Fibroblast of skin of right quadriceps (primary cell): ENCODE data around the gene PCLO.
"Not testable (repeated sequence)": the region's sequence is repeated elsewhere in the genome, so short reads cannot be mapped to it uniquely, and the experiment has no call there.

ENCODE experiments used
- DNase-seq: peaks from one replicate; pipeline ENCODE4 v3.0.0-alpha.2; 2013

Gene PCLO

DNA sequence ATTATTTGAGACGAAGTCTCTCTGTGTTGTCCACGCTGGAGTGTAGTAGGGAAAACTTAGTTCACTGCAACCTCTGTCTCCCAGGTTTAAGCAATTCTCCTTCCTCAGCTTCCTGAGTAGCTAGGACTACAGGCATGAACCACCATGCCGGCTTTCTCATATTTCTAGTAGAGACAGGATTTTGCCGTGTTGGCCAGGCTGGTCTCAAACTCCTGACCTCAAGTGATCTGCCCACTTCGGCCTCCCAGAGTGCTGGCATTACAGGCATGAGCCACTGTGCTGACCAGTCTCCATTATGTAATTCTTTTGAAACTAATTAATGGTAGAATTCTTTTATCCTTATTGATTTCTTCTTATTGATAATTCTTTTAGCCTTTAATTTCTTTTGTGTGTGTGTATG, 32.5 kb downstream of the PCLO start:
- no peak for DNase-seq

DNA sequence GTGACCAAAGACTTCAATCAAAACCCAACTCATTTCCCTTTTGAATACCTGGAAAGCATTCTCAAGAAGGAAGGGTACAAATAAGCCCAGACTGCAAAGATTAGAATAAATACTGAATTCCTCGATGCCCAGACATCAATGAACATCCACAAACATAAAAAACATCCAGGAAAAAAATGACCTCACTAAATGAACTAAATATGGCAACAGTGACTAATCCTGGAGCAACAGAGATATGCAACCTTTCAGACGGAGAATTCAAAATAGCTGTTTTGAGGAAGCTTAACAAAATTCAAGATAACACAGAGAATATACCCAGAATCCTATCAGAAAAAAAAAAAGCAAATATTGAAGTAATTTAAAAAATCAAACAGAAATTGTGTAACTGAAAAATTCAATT, 43.2 kb downstream of the PCLO start:
- no peak for DNase-seq

GRCh38 chr7:83119026-83119382, 43.7 kb downstream of the PCLO start:
- DNase-seq, result no peak

DNA sequence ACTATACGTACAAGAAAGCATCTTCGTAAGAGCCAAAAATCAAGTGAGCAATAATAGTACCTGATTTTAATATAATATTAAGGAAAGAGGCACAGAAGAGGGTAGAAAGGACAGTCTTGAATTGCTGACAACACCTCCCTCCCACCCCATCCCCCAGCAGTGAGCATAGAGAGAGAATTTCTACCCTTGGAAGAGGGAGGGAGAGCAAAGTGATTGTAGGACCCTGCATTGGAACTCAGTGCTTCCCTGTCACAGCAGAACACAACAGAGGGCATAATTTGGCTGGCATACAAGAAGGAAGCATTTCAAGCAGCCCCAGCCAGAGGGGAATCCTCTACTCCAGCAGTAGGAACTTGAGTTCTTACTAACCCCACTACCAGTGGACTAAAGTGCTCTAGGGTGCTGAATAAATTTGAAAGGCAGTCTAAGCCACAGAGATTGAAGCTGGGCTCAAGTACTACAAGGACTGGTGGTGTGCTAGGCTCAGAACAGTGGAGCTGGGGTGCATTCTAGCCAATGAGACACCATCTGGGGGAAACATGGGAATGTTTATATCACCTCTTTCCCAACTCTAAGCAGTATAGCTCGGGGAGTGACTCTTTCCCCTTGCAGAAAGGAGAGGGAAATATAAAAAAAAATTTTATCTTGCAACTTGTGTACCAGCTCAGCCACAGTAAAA, 44.2 kb downstream of the PCLO start:
- DNase-seq, result no peak

DNA sequence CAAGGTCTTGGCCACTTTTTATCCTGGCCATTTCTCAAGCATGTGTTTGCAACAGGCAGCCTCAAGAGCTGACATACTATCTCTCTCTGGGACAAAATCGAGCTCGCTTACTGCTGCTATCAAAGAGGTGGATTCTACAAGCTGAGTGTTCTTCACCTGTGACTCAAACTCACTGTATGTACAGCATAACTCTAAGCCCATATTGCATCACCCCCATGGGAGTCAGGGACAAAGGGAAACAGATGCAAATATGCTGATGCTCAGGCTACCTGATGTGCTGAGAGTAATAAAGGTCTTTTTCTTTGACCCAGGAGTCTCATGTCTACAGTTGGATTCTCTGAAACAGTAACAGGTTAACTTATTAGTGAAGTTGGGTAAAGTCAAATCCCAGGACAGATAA, 45.2 kb downstream of the PCLO start:
- no peak for DNase-seq

DNA sequence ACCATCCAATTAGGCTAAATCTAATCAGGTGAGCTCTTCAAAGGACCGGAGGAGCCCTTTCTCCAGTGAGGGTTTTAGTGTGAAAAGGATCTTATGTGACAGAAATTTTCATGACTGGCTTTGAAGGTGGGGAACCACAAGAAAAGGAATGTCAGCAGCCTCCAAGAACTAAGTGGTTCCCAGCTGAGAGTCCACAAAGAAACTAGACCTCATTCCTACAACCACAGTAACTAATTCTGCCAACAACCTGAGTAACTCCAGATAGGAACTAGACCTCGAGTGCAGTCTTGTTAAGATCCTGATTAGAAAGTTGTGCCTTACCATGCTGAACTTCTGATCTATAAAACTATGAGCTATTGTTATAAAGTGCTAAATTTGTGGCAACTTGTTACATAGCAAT, 51.3 kb downstream of the PCLO start:
- DNase-seq, result no peak

DNA sequence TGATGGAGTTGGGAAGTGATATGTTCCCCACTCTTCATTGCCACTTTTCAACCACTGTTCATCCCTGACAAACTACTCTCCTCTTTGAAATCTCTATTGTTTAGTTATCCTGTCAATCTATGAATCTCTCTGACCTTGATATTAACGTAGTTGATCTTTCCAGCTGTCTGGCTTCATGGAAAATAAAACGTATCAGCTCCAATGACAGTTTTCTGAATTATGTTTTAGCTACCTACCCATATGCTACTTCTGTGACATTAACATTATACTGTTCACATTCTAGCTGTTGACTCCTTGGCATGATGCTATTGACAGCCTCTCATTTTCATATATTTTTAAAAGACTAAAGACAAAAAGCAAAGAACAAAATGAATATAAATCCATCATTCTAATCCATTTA, 53.3 kb downstream of the PCLO start:
- DNase-seq, result no peak

- DNase-seq, result no peak
Observed at GRCh38 chr7:83105948-83106347, 56.7 kb downstream of the PCLO start.

DNA sequence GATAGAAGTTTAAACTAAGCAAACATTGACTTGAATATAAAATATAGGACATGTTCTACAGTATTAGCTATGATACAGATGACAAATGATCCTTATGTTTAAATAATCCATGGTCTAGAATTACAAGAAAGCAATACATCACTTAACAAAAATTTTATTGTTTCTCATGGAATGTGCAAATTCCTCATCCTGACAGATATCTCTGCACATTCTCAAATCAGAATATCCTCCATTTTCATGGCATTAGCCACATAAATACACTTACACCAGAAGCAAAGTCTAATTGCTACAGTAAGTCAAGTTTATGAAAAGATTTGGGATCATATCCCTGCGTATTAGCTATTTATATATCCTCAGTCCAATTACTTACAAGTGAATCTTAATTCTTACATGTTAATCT, 57.6 kb downstream of the PCLO start:
- DNase-seq, result no peak

GRCh38 chr7:83101530-83101929, 61.2 kb downstream of the PCLO start:
- no peak for DNase-seq

DNA sequence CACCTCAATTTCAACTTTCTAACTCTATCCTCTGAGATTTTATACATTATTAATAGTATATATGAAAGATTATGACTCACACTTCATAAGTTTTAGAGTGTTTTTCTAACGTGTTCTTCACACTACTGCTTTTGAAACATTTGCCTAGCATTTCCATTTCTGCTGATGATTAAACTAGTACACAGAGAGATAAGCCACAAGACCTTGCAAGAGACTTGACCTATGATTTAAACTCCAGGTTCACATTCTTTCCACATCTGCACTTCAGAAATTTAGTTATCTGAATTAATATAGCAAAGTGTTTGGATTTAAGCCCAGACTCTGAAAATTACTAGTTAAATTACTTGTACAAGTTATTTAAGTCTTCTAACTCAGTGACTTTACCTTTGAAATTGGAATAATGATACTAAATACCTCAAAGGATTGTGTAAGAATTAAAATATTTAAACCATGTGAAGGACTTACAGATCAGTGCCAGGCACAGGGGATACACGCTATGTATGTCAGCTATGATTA, 66.6 kb downstream of the PCLO start:
- DNase-seq, result no peak

GRCh38 chr7:83085299-83085698, 77.4 kb downstream of the PCLO start:
- no peak for DNase-seq

DNA sequence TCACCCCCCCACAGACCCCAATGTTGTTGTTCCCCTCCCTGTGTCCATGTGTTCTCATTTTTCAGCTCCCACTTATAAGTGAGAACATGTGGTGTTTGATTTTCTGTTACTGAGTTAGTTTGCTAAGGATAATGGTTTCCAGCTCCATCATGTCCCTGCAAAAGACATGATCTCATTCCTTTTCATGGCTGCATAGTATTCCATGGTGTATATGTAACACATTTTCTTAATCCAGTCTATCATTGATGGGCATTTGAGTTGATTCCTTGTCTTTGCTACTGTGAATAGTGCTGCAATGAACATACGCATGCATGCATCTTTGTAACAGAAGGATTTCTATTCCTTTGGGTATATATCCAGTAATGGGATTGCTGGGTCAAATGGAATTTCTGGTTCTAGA, 82.8 kb downstream of the PCLO start:
- not testable (repeated sequence) for DNase-seq

- DNase-seq, result no peak
Observed at GRCh38 chr7:83077328-83077727, 85.4 kb downstream of the PCLO start.

DNA sequence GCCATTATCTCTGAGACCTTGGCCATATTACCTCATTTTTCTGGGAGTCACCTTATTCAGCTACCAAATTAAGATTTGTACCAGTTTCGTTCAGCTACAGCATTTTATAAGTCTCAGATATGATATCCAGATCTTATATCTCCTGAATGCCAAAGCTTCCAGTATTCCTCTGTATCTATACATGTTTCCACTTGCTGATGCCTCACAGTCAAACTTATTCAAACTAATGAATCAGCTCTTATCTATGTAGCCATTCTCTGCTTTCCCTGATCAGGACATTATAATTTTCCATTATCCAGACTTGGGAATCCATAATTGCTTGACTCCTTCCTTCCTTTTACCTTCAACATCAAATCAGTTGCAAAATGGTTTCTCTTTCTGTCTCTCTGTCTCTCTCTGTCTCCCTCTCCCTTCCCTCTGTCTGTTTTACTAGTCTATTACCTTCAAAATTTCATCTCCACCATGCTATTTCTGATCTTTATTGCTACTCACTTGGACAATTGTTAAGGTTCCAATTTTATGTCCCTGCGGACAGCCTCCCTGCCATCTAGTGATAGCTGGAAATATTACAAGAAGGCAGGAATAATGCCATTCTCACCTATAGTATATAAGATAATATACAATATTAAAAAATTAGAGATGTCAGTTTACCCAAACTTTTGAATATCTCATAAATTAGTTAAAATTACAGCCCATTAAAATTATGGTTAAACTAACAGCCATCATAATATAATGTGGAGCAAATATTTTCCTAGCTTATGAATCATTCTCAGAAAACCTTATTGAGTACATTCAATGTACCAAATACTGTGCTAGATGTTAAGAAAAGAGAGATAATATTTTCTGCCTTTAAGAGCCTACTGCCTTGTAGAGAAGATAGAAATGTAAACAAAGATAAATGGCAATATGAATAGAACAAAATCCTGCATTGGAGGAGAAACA, 89.8 kb downstream of the PCLO start:
- DNase-seq, result no peak

DNA sequence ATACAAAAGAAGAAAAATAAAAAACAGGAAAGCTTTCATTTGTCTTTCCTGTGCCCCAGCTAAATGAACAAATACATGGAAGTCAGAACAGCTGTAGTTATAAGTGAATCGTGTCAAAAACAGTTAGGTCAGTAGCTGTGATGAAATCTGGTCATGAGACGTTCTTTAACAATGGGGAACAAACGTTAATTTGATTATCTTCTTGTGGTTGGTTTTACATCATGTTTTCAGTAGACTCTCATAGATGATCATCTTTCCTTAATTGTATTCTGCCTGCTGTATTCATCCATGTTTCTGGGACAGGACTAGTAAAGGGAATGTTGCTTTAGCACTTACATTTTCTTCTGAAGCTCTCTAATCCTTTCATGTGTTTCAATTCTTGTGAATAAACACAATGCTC, 97.0 kb downstream of the PCLO start:
- DNase-seq, result no peak

DNA sequence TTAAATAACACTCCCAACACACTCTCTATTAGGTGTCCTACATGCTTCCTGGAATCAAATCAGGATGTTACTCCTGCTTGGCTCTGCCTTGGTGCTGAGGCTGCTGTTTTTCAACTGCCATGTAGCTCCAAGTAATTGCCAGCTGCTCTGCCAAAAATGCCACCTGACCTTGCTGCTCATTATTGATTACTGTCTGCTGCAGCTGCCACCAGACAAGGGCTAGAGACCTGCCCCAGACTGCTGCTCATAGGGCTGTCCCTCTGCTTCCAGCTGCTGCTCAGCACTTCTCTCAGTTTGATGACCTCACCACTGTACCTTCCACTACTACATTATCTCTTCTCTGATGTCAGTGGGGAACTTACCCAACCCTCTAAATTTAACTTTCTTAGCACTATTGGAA, 102.5 kb downstream of the PCLO start:
- DNase-seq, result no peak

- DNase-seq, result no peak
Observed at GRCh38 chr7:83058667-83059066, 104.0 kb downstream of the PCLO start.

- DNase-seq, result no peak
Observed at GRCh38 chr7:83055197-83055596, 107.5 kb downstream of the PCLO start.

DNA sequence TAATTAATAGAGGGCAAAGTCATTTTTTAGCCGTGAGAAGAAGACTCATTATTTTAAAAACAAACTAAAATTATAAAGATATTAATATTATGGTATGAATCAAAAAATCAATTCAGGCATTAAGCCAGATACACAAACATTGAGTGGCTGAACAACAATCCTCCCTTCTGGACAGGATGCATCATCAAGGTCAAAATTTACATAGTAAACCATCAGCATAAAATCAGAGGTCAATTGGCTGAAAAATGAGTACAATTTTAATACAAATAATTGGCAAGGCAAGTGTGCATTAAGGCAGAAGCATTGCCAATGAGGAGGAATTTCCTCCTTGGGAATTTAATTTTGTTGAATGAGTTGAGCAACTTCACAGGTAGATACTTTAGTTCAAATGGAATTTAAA, 108.2 kb downstream of the PCLO start:
- no peak for DNase-seq

- DNase-seq, result no peak
Observed at GRCh38 chr7:83053965-83054364, 108.7 kb downstream of the PCLO start.

GRCh38 chr7:83040484-83040883, 122.2 kb downstream of the PCLO start:
- DNase-seq, result no peak

GRCh38 chr7:83038787-83039186, 123.9 kb downstream of the PCLO start:
- DNase-seq, result no peak

- DNase-seq, result no peak
Observed at GRCh38 chr7:83036721-83037380, 125.8 kb downstream of the PCLO start.
